ENCODE data around the gene UBA6.

GRCh38 chr4:67712650-67713528 lies 11.9 kb upstream of the UBA6 start:
- TF ChIP-seq POLR2A (IDR thresholded peaks at IDR 0.05; ENCODE audit: low read depth, low read length) = no peak
- no peak for TF ChIP-seq POLR2AphosphoS5 (IDR thresholded peaks at IDR 0.05; ENCODE audit: low read depth, low read length)
